ENCODE measurements around the gene CCDC3.
"Not testable (repeated sequence)": the region's sequence is repeated elsewhere in the genome, so short reads cannot be mapped to it uniquely, and the experiment has no call there.

CCDC3 gene

GRCh38 chr10:13000431-13000830 is 1.1 kb downstream of the CCDC3 start:
- H3K36me3 ChIP-seq (ENCODE audit: control insufficient read depth in 2 of 2, insufficient read depth in 2 of 2, low read length in 2 of 2): no peaks in the 10 kb centered on the region
- H3K9ac ChIP-seq (ENCODE audit: low read length in 2 of 2): no peak overlapping the region
- peaks cover 5% of the 10 kb centered on the region for H3K4me1 ChIP-seq (ENCODE audit: control insufficient read depth, insufficient read depth, low read length)
- no peaks in the 10 kb centered on the region for H3K9me3 ChIP-seq (ENCODE audit: control insufficient read depth in 2 of 2, low read length in 2 of 2)
- H3K27me3 ChIP-seq (ENCODE audit: control insufficient read depth in 1 of 2, insufficient read depth in 2 of 2, low read length in 2 of 2): peaks cover 9 to 21% of the 10 kb centered on the region in 2 donors
- H3K27ac ChIP-seq (ENCODE audit: low read length): no peak overlapping the region
- H3K4me3 ChIP-seq (ENCODE audit: low read length in 2 of 2): peak overlapping the region in 1 of 2 donors; percentile 62

- peaks cover 9 to 17% of the 10 kb centered on the region in 2 donors for H3K27me3 ChIP-seq (ENCODE audit: control insufficient read depth in 1 of 2, insufficient read depth in 2 of 2, low read length in 2 of 2)
- no peak overlapping the region for H3K9ac ChIP-seq (ENCODE audit: low read length in 2 of 2)
- H3K4me1 ChIP-seq (ENCODE audit: control insufficient read depth, insufficient read depth, low read length): peaks cover 5% of the 10 kb centered on the region
- no peak overlapping the region for H3K4me3 ChIP-seq (ENCODE audit: low read length in 2 of 2)
- no peaks in the 10 kb centered on the region for H3K36me3 ChIP-seq (ENCODE audit: control insufficient read depth in 2 of 2, insufficient read depth in 2 of 2, low read length in 2 of 2)
- H3K27ac ChIP-seq (ENCODE audit: low read length): no peak overlapping the region
- H3K9me3 ChIP-seq (ENCODE audit: control insufficient read depth in 2 of 2, low read length in 2 of 2): no peaks in the 10 kb centered on the region
These were observed 1.7 kb downstream of the CCDC3 start for GRCh38 chr10:12999849-13000248.

GRCh38 chr10:12995425-12995861 is 6.1 kb downstream of the CCDC3 start:
- H3K36me3 ChIP-seq (ENCODE audit: control insufficient read depth in 2 of 2, insufficient read depth in 2 of 2, low read length in 2 of 2): no peaks in the 10 kb centered on the region
- no peak overlapping the region for H3K9ac ChIP-seq (ENCODE audit: low read length in 2 of 2)
- H3K27ac ChIP-seq (ENCODE audit: low read length): no peak overlapping the region
- peaks cover 2 to 6% of the 10 kb centered on the region in 2 donors for H3K27me3 ChIP-seq (ENCODE audit: control insufficient read depth in 1 of 2, insufficient read depth in 2 of 2, low read length in 2 of 2)
- no peaks in the 10 kb centered on the region for H3K9me3 ChIP-seq (ENCODE audit: control insufficient read depth in 2 of 2, low read length in 2 of 2)
- no peaks in the 10 kb centered on the region for H3K4me1 ChIP-seq (ENCODE audit: control insufficient read depth, insufficient read depth, low read length)
- H3K4me3 ChIP-seq (ENCODE audit: low read length in 2 of 2): no peak overlapping the region

GRCh38 chr10:12993595-12993994 is 7.9 kb downstream of the CCDC3 start:
- Histone ChIP-seq H3K4me1 (ENCODE audit: control insufficient read depth, insufficient read depth, low read length) (no peaks in the 10 kb centered on the region), H3K4me3 (ENCODE audit: low read length in 2 of 2) (no peak overlapping the region), H3K36me3 (ENCODE audit: control insufficient read depth in 2 of 2, insufficient read depth in 2 of 2, low read length in 2 of 2) (no peaks in the 10 kb centered on the region), H3K27ac (ENCODE audit: low read length) (no peak overlapping the region), H3K9ac (ENCODE audit: low read length in 2 of 2) (no peak overlapping the region), H3K27me3 (ENCODE audit: control insufficient read depth in 1 of 2, insufficient read depth in 2 of 2, low read length in 2 of 2) (no peaks in the 10 kb centered on the region), H3K9me3 (ENCODE audit: control insufficient read depth in 2 of 2, low read length in 2 of 2) (no peaks in the 10 kb centered on the region)

GRCh38 chr10:12985347-12985746 is 16.2 kb downstream of the CCDC3 start:
- H3K9ac ChIP-seq (ENCODE audit: low read length in 2 of 2): no peak overlapping the region
- H3K9me3 ChIP-seq (ENCODE audit: control insufficient read depth in 2 of 2, low read length in 2 of 2): no peaks in the 10 kb centered on the region
- H3K27ac ChIP-seq (ENCODE audit: low read length): no peak overlapping the region
- no peaks in the 10 kb centered on the region for H3K36me3 ChIP-seq (ENCODE audit: control insufficient read depth in 2 of 2, insufficient read depth in 2 of 2, low read length in 2 of 2)
- H3K4me3 ChIP-seq (ENCODE audit: low read length in 2 of 2): no peak overlapping the region
- no peaks in the 10 kb centered on the region for H3K4me1 ChIP-seq (ENCODE audit: control insufficient read depth, insufficient read depth, low read length)
- H3K27me3 ChIP-seq (ENCODE audit: control insufficient read depth in 1 of 2, insufficient read depth in 2 of 2, low read length in 2 of 2): peaks cover 2% of the 10 kb centered on the region in 2 donors

- peaks cover 2 to 9% of the 10 kb centered on the region in 2 donors for H3K27me3 ChIP-seq (ENCODE audit: control insufficient read depth in 1 of 2, insufficient read depth in 2 of 2, low read length in 2 of 2)
- no peak overlapping the region for H3K9ac ChIP-seq (ENCODE audit: low read length in 2 of 2)
- no peaks in the 10 kb centered on the region for H3K9me3 ChIP-seq (ENCODE audit: control insufficient read depth in 2 of 2, low read length in 2 of 2)
- no peaks in the 10 kb centered on the region for H3K36me3 ChIP-seq (ENCODE audit: control insufficient read depth in 2 of 2, insufficient read depth in 2 of 2, low read length in 2 of 2)
- no peak overlapping the region for H3K27ac ChIP-seq (ENCODE audit: low read length)
- H3K4me1 ChIP-seq (ENCODE audit: control insufficient read depth, insufficient read depth, low read length): no peaks in the 10 kb centered on the region
- no peak overlapping the region for H3K4me3 ChIP-seq (ENCODE audit: low read length in 2 of 2)
These were observed 17.3 kb downstream of the CCDC3 start for GRCh38 chr10:12984165-12984747.

- H3K27me3 ChIP-seq (ENCODE audit: control insufficient read depth in 1 of 2, insufficient read depth in 2 of 2, low read length in 2 of 2); H3K9ac ChIP-seq (ENCODE audit: low read length in 2 of 2); H3K4me1 ChIP-seq (ENCODE audit: control insufficient read depth, insufficient read depth, low read length); H3K9me3 ChIP-seq (ENCODE audit: control insufficient read depth in 2 of 2, low read length in 2 of 2); H3K4me3 ChIP-seq (ENCODE audit: low read length in 2 of 2); H3K27ac ChIP-seq (ENCODE audit: low read length); H3K36me3 ChIP-seq (ENCODE audit: control insufficient read depth in 2 of 2, insufficient read depth in 2 of 2, low read length in 2 of 2): not testable (repeated sequence)
These were observed 17.9 kb downstream of the CCDC3 start for GRCh38 chr10:12983568-12983967.

GRCh38 chr10:12981570-12981969 is 19.9 kb downstream of the CCDC3 start:
- Histone ChIP-seq H3K27me3 (ENCODE audit: control insufficient read depth in 1 of 2, insufficient read depth in 2 of 2, low read length in 2 of 2) (peaks cover 2 to 9% of the 10 kb centered on the region in 2 donors), H3K4me3 (ENCODE audit: low read length in 2 of 2) (no peak overlapping the region), H3K9me3 (ENCODE audit: control insufficient read depth in 2 of 2, low read length in 2 of 2) (no peaks in the 10 kb centered on the region), H3K4me1 (ENCODE audit: control insufficient read depth, insufficient read depth, low read length) (no peaks in the 10 kb centered on the region), H3K9ac (ENCODE audit: low read length in 2 of 2) (no peak overlapping the region), H3K27ac (ENCODE audit: low read length) (no peak overlapping the region), H3K36me3 (ENCODE audit: control insufficient read depth in 2 of 2, insufficient read depth in 2 of 2, low read length in 2 of 2) (no peaks in the 10 kb centered on the region)

- H3K36me3 ChIP-seq (ENCODE audit: control insufficient read depth in 2 of 2, insufficient read depth in 2 of 2, low read length in 2 of 2): no peaks in the 10 kb centered on the region
- peaks cover 2 to 9% of the 10 kb centered on the region in 2 donors for H3K27me3 ChIP-seq (ENCODE audit: control insufficient read depth in 1 of 2, insufficient read depth in 2 of 2, low read length in 2 of 2)
- no peak overlapping the region for H3K27ac ChIP-seq (ENCODE audit: low read length)
- no peak overlapping the region for H3K9ac ChIP-seq (ENCODE audit: low read length in 2 of 2)
- H3K4me3 ChIP-seq (ENCODE audit: low read length in 2 of 2): no peak overlapping the region
- H3K9me3 ChIP-seq (ENCODE audit: control insufficient read depth in 2 of 2, low read length in 2 of 2): no peaks in the 10 kb centered on the region
- no peaks in the 10 kb centered on the region for H3K4me1 ChIP-seq (ENCODE audit: control insufficient read depth, insufficient read depth, low read length)
These were observed 20.7 kb downstream of the CCDC3 start for GRCh38 chr10:12980713-12981306.

- peaks cover 2 to 9% of the 10 kb centered on the region in 2 donors for H3K27me3 ChIP-seq (ENCODE audit: control insufficient read depth in 1 of 2, insufficient read depth in 2 of 2, low read length in 2 of 2)
- no peaks in the 10 kb centered on the region for H3K4me1 ChIP-seq (ENCODE audit: control insufficient read depth, insufficient read depth, low read length)
- no peak overlapping the region for H3K27ac ChIP-seq (ENCODE audit: low read length)
- H3K9ac ChIP-seq (ENCODE audit: low read length in 2 of 2): no peak overlapping the region
- H3K9me3 ChIP-seq (ENCODE audit: control insufficient read depth in 2 of 2, low read length in 2 of 2): no peaks in the 10 kb centered on the region
- no peak overlapping the region for H3K4me3 ChIP-seq (ENCODE audit: low read length in 2 of 2)
- H3K36me3 ChIP-seq (ENCODE audit: control insufficient read depth in 2 of 2, insufficient read depth in 2 of 2, low read length in 2 of 2): no peaks in the 10 kb centered on the region
These were observed 21.3 kb downstream of the CCDC3 start for GRCh38 chr10:12980102-12980661.

- Histone ChIP-seq H3K27me3 (ENCODE audit: control insufficient read depth in 1 of 2, insufficient read depth in 2 of 2, low read length in 2 of 2) (peaks cover 2 to 9% of the 10 kb centered on the region in 2 donors), H3K27ac (ENCODE audit: low read length) (no peak overlapping the region)
These were observed 22.6 kb downstream of the CCDC3 start for GRCh38 chr10:12978891-12979290.

More at GRCh38 chr10:12978891-12979290, 22.6 kb downstream of the CCDC3 start:
- Histone ChIP-seq H3K36me3 (ENCODE audit: control insufficient read depth in 2 of 2, insufficient read depth in 2 of 2, low read length in 2 of 2) (no peaks in the 10 kb centered on the region), H3K9me3 (ENCODE audit: control insufficient read depth in 2 of 2, low read length in 2 of 2) (no peaks in the 10 kb centered on the region), H3K9ac (ENCODE audit: low read length in 2 of 2) (no peak overlapping the region), H3K4me1 (ENCODE audit: control insufficient read depth, insufficient read depth, low read length) (no peaks in the 10 kb centered on the region), H3K4me3 (ENCODE audit: low read length in 2 of 2) (no peak overlapping the region)
